ENCODE results near the gene CNIH1. TPM values are rescaled to one million over a fixed set of nuclear protein-coding genes. Genes with fewer than 3 reads are reported as not detected.
"Not testable (repeated sequence)": the region's sequence is repeated elsewhere in the genome, so short reads cannot be mapped to it uniquely, and the experiment has no call there.

The CNIH1 gene
- total and polyA plus RNA-seq, 2 of the 13 experiments (the other 11 are each of a cell fraction or from before 2014, with no cell fraction given), result 166 to 421 TPM

GRCh38 chr14:54383835-54384234, 57.3 kb downstream of the CNIH1 start:
- Histone ChIP-seq H3K4me2 (ENCODE audit: low read depth, low read length) (no peak overlapping the region), H3K27me3 (ENCODE audit: control insufficient read depth in 1 of 2, insufficient read depth in 2 of 2, low read length in 2 of 2) (no peaks in the 10 kb centered on the region), H3K36me3 (replicated peaks in 1 of 2; ENCODE audit: control insufficient read depth in 1 of 2, insufficient read depth in 2 of 2, low read length in 2 of 2) (no peaks in the 10 kb centered on the region), H3K9me3 (ENCODE audit: low read length) (no peaks in the 10 kb centered on the region), H3K79me2 (ENCODE audit: insufficient read depth, low read length) (no peaks in the 10 kb centered on the region), H3K4me1 (ENCODE audit: insufficient read depth, low read length) (peaks cover 41% of the 10 kb centered on the region), H3K27ac (ENCODE audit: extremely low read length, insufficient read depth, low read length) (no peak overlapping the region), H3K9ac (ENCODE audit: insufficient read depth, low read depth, low read length) (no peak overlapping the region), H2AFZ (ENCODE audit: low read length) (no peak overlapping the region), H4K20me1 (ENCODE audit: insufficient read depth, low read length) (no peaks in the 10 kb centered on the region), H3K4me3 (replicated peaks in 1 of 3; ENCODE audit: insufficient read depth in 1 of 3, low read depth in 2 of 3, low read length in 3 of 3) (no peak overlapping the region)
- FAIRE-seq, result no peak
- POLR2A ChIA-PET, result no interaction called here
- TF ChIP-seq PHB2 (IDR thresholded peaks at IDR 0.05; ENCODE audit: partially characterized antibody), result no peak
- TF ChIP-seq NCOA2 (CRISPR knock-in tag; IDR thresholded peaks at IDR 0.05), result no peak
- no peak for TF ChIP-seq MTA3 (CRISPR knock-in tag; IDR thresholded peaks at IDR 0.05)
- no TSS peak for BruUV-seq (replicated peaks)
- 88% methylated on average over 4 of the region's 4 CpGs for WGBS (ENCODE audit: low lambda C conversion rate)
- in situ Hi-C loops (cut with HindIII; ENCODE audit: extremely low pct_ligation_motif_present, low pct_unique_long_range_greater_than_20kb) (no loop called here), intact Hi-C loops (cut with micrococcal nuclease; ENCODE audit: unreplicated experiment) (no loop called here)
- no peak for DNase-seq (ENCODE audit: low spot score)
- CTCF ChIA-PET (ENCODE audit: low intra/inter-chr PET ratio, low total read pairs), result no interaction called here
- no peak for ATAC-seq

- Histone ChIP-seq H4K20me1 (ENCODE audit: insufficient read depth, low read length) (no peaks in the 10 kb centered on the region), H3K4me1 (ENCODE audit: insufficient read depth, low read length) (peaks cover 29% of the 10 kb centered on the region), H3K36me3 (replicated peaks in 1 of 2; ENCODE audit: control insufficient read depth in 1 of 2, insufficient read depth in 2 of 2, low read length in 2 of 2) (no peaks in the 10 kb centered on the region), H3K27me3 (ENCODE audit: control insufficient read depth in 1 of 2, insufficient read depth in 2 of 2, low read length in 2 of 2) (no peaks in the 10 kb centered on the region), H3K4me2 (ENCODE audit: low read depth, low read length) (no peak overlapping the region), H3K9ac (ENCODE audit: insufficient read depth, low read depth, low read length) (no peak overlapping the region), H3K9me3 (ENCODE audit: low read length) (no peaks in the 10 kb centered on the region), H3K27ac (ENCODE audit: extremely low read length, insufficient read depth, low read length) (no peak overlapping the region), H2AFZ (ENCODE audit: low read length) (no peak overlapping the region), H3K4me3 (replicated peaks in 1 of 3; ENCODE audit: insufficient read depth in 1 of 3, low read depth in 2 of 3, low read length in 3 of 3) (no peak overlapping the region), H3K79me2 (ENCODE audit: insufficient read depth, low read length) (no peaks in the 10 kb centered on the region)
- peak; percentile 62 for FAIRE-seq
- intact Hi-C loops (cut with micrococcal nuclease; ENCODE audit: unreplicated experiment) (no loop called here), in situ Hi-C loops (cut with HindIII; ENCODE audit: extremely low pct_ligation_motif_present, low pct_unique_long_range_greater_than_20kb) (no loop called here)
- ATAC-seq, result peak; percentile 35; the same call in 1 of the 3 replicates
- ChIA-PET CTCF (ENCODE audit: low intra/inter-chr PET ratio, low total read pairs) (no interaction called here), POLR2A (interaction anchor here (0.7 to 1.0 kb wide), 2 partner anchors 15 to 75 kb away, joined by 3 read pairs; partner anchors contain the start of gene CDKN3)
- no peak for DNase-seq (ENCODE audit: low spot score)
- no TSS peak for BruUV-seq (replicated peaks)
- TF ChIP-seq TFAP4 (IDR thresholded peaks at IDR 0.05; ENCODE audit: borderline replicate concordance, low read depth) (0 out of 2 replicates have a peak, but pooled peaks have one; percentile 30), SCMH1 (CRISPR knock-in tag; IDR thresholded peaks at IDR 0.05; ENCODE audit: borderline replicate concordance) (no peak), MXI1 (IDR thresholded peaks at IDR 0.05; ENCODE audit: borderline replicate concordance, low read depth, low read length) (no peak), ZEB1 (IDR thresholded peaks at IDR 0.05; ENCODE audit: insufficient replicate concordance, low read depth) (no peak), AGO1 (IDR thresholded peaks at IDR 0.05; ENCODE audit: low read depth, low read length, poor library complexity, severe bottlenecking) (no peak), ZNF652 (CRISPR knock-in tag; IDR thresholded peaks at IDR 0.05; ENCODE audit: borderline replicate concordance, low read depth) (peak; percentile 97)
Measured at GRCh38 chr14:54381821-54382220, 59.4 kb downstream of the CNIH1 start.

GRCh38 chr14:54380558-54380957, 60.6 kb downstream of the CNIH1 start:
- H4K20me1 ChIP-seq (ENCODE audit: insufficient read depth, low read length); BruUV-seq (replicated peaks); H3K4me2 ChIP-seq (ENCODE audit: low read depth, low read length); H3K79me2 ChIP-seq (ENCODE audit: insufficient read depth, low read length); DNase-seq (ENCODE audit: low spot score); POLR2A ChIA-PET; CTCF ChIA-PET (ENCODE audit: low intra/inter-chr PET ratio, low total read pairs); H3K27ac ChIP-seq (ENCODE audit: extremely low read length, insufficient read depth, low read length); H2AFZ ChIP-seq (ENCODE audit: low read length); in situ Hi-C loops (cut with HindIII; ENCODE audit: extremely low pct_ligation_motif_present, low pct_unique_long_range_greater_than_20kb); H3K9me3 ChIP-seq (ENCODE audit: low read length); H3K9ac ChIP-seq (ENCODE audit: insufficient read depth, low read depth, low read length); intact Hi-C loops (cut with micrococcal nuclease; ENCODE audit: unreplicated experiment); H3K27me3 ChIP-seq (ENCODE audit: control insufficient read depth in 1 of 2, insufficient read depth in 2 of 2, low read length in 2 of 2); H3K36me3 ChIP-seq (replicated peaks in 1 of 2; ENCODE audit: control insufficient read depth in 1 of 2, insufficient read depth in 2 of 2, low read length in 2 of 2); FAIRE-seq; H3K4me3 ChIP-seq (replicated peaks in 1 of 3; ENCODE audit: insufficient read depth in 1 of 3, low read depth in 2 of 3, low read length in 3 of 3); ATAC-seq: not testable (repeated sequence)
- 92% methylated on average over 3 of the region's 3 CpGs for WGBS (ENCODE audit: low lambda C conversion rate)
- peaks cover 23% of the 10 kb centered on the region for H3K4me1 ChIP-seq (ENCODE audit: insufficient read depth, low read length)

All from HepG2 (cell line).